Measurements from ENCODE around the gene SLC6A17.

The SLC6A17 gene

DNA sequence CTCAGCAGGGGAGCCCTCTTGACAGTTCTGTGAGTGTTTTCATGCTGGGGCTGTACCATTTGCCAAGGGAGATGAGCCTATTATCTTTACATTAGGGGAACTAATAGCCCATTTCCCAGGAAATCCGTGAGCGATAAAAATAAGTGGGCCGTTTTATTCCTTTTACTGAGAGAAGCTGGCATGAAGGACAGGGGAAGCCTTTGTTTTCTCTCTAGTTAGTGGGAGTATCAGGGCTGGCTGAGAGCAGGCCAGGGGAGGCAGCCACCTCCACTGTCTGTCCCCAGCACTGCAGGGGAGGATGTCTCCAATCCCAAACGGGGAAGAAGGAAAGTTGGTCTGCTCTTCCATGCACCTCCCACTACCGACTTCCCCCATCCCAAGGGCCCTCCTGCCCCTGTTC, 35.5 kb upstream of the SLC6A17 start:
- no peak overlapping the region for H3K4me3 ChIP-seq (ENCODE audit: low read length in 2 of 2)
- no peak overlapping the region for H3K9ac ChIP-seq (ENCODE audit: low read depth in 1 of 2, low read length in 2 of 2)
- peaks cover 14% of the 10 kb centered on the region in 2 donors for H3K27me3 ChIP-seq (ENCODE audit: control insufficient read depth in 2 of 2, insufficient read depth in 2 of 2, low read length in 2 of 2)
- H3K27ac ChIP-seq (ENCODE audit: low read depth in 2 of 2, low read length in 2 of 2) = no peak overlapping the region
- no peaks in the 10 kb centered on the region for H3K9me3 ChIP-seq (ENCODE audit: control insufficient read depth in 2 of 2, low read length in 2 of 2)
- H3K36me3 ChIP-seq (ENCODE audit: control insufficient read depth in 2 of 2, insufficient read depth in 2 of 2, low read length in 2 of 2) = no peaks in the 10 kb centered on the region
- no peaks in the 10 kb centered on the region for H3K4me1 ChIP-seq (ENCODE audit: control insufficient read depth in 2 of 2, insufficient read depth in 2 of 2, low read length in 2 of 2)

DNA sequence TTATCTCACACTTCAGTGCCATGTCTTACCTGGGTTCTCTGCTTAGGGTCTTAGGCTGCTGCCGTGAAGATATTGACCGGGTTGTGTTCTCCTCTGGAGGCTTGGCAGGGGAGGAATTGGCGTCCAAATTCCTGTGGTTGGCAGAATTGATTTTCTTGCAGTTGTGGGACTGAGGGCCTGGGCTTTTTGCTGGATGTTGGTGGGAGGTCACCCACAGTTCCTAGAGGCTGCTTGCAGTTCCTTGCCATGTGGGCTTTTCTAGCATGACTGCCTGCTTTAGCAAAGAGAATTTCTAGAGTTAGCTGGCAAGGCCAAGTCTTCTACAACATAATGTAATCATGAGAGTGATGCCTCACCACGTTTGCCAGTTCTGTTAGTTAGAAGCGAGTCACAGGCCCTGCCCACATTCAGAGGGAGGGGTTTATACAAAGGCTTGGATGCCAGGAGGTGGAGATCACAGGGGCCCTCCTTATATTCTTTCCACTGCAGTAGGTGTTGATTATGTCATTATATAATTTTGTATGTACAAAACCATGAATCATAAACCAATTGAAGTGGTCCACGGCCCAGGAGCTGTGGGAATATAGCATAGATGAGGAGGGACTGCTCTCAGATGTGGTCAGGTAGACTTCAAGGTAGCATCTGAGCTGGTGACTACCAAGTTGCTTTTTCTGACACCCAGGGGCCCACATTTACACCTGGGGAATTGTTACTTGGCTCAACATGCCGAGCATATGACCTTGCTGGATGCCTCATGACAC, 31.5 kb upstream of the SLC6A17 start:
- Histone ChIP-seq H3K9me3 (ENCODE audit: control insufficient read depth in 2 of 2, low read length in 2 of 2) (no peaks in the 10 kb centered on the region), H3K27me3 (ENCODE audit: control insufficient read depth in 2 of 2, insufficient read depth in 2 of 2, low read length in 2 of 2) (peaks cover 3 to 10% of the 10 kb centered on the region in 2 donors), H3K9ac (ENCODE audit: low read depth in 1 of 2, low read length in 2 of 2) (no peak overlapping the region), H3K36me3 (ENCODE audit: control insufficient read depth in 2 of 2, insufficient read depth in 2 of 2, low read length in 2 of 2) (no peaks in the 10 kb centered on the region), H3K27ac (ENCODE audit: low read depth in 2 of 2, low read length in 2 of 2) (no peak overlapping the region), H3K4me3 (ENCODE audit: low read length in 2 of 2) (no peak overlapping the region), H3K4me1 (ENCODE audit: control insufficient read depth in 2 of 2, insufficient read depth in 2 of 2, low read length in 2 of 2) (no peaks in the 10 kb centered on the region)

DNA sequence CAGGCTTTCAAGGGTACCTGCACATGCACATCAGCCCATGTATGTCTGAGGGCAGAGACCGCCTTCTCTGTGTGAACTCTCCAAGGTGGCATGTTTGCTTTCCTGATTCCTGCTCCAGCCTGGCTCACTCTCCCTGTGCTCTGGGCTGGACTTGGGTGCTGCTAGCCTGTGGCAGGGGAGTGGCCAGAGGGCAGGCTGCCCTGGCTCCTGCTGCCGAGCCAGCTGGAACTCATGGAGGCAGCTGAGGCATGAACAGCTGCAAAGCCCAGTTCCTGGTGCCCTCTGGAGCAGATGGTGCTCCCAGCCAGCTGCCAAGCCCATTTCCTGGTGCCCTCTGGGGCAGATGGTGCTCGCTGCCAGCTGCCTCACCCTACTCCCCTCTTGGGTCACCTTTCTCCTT, 30.5 kb upstream of the SLC6A17 start:
- Histone ChIP-seq H3K27me3 (ENCODE audit: control insufficient read depth in 2 of 2, insufficient read depth in 2 of 2, low read length in 2 of 2) (peaks cover 3 to 6% of the 10 kb centered on the region in 2 donors), H3K4me1 (ENCODE audit: control insufficient read depth in 2 of 2, insufficient read depth in 2 of 2, low read length in 2 of 2) (no peaks in the 10 kb centered on the region), H3K4me3 (ENCODE audit: low read length in 2 of 2) (no peak overlapping the region), H3K9ac (ENCODE audit: low read depth in 1 of 2, low read length in 2 of 2) (no peak overlapping the region), H3K9me3 (ENCODE audit: control insufficient read depth in 2 of 2, low read length in 2 of 2) (no peaks in the 10 kb centered on the region), H3K27ac (ENCODE audit: low read depth in 2 of 2, low read length in 2 of 2) (no peak overlapping the region), H3K36me3 (ENCODE audit: control insufficient read depth in 2 of 2, insufficient read depth in 2 of 2, low read length in 2 of 2) (no peaks in the 10 kb centered on the region)

DNA sequence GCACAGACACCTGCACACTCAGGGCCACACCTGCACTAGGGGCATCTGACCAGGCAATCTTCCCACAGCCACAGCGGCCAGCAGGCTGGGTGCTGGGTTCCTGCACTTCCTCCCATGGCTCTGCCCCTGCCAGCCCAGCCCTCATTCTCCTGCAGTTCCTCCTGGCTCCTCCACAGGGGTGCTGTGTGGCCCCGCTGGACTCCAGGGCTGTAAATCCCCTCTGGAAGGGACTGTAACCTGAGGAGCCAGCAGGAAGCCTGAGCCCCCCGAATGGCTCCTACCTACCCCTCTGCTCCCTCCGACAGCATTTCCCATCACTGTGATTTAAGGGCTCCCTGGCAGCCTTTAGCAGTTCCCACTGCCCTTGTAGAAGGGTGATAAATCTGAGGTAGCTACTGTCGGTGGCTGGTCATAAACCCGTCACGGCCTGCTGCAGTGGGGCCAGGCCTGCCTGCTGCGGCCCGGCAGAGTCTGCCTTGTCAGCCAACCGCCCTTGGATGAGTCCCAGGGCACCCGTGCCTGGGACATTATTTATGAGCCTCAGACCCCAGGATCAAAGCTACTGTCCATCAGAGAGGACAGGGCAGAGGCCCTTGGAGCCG, 29.2 kb upstream of the SLC6A17 start:
- Histone ChIP-seq H3K9me3 (ENCODE audit: control insufficient read depth in 2 of 2, low read length in 2 of 2) (no peaks in the 10 kb centered on the region), H3K9ac (ENCODE audit: low read depth in 1 of 2, low read length in 2 of 2) (no peak overlapping the region), H3K27ac (ENCODE audit: low read depth in 2 of 2, low read length in 2 of 2) (no peak overlapping the region), H3K4me3 (ENCODE audit: low read length in 2 of 2) (no peak overlapping the region), H3K36me3 (ENCODE audit: control insufficient read depth in 2 of 2, insufficient read depth in 2 of 2, low read length in 2 of 2) (no peaks in the 10 kb centered on the region), H3K4me1 (ENCODE audit: control insufficient read depth in 2 of 2, insufficient read depth in 2 of 2, low read length in 2 of 2) (no peaks in the 10 kb centered on the region), H3K27me3 (ENCODE audit: control insufficient read depth in 2 of 2, insufficient read depth in 2 of 2, low read length in 2 of 2) (no peaks in the 10 kb centered on the region)

DNA sequence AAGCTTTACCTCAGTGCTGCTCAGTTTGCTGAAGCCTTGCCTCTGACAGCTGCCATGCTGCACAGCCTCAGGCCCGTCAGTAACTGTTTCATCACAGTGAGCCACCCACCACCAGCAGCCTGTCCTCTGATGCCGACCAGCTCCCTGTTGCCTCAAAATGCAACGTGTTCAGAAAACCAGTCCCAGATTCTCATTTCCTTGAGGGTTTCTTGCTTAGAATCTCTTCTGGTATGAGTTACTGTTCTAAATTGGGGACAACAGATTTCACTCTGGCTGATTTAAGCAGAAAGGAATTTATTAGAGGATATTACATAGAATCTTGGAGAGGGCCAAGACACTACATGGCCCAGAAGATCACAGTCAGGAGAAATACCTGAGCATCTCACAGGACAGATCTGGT, 27.1 kb upstream of the SLC6A17 start:
- Histone ChIP-seq H3K4me1 (ENCODE audit: control insufficient read depth in 2 of 2, insufficient read depth in 2 of 2, low read length in 2 of 2) (no peaks in the 10 kb centered on the region), H3K36me3 (ENCODE audit: control insufficient read depth in 2 of 2, insufficient read depth in 2 of 2, low read length in 2 of 2) (no peaks in the 10 kb centered on the region), H3K4me3 (ENCODE audit: low read length in 2 of 2) (no peak overlapping the region), H3K27ac (ENCODE audit: low read depth in 2 of 2, low read length in 2 of 2) (no peak overlapping the region), H3K9ac (ENCODE audit: low read depth in 1 of 2, low read length in 2 of 2) (no peak overlapping the region), H3K27me3 (ENCODE audit: control insufficient read depth in 2 of 2, insufficient read depth in 2 of 2, low read length in 2 of 2) (peaks cover 0 to 2% of the 10 kb centered on the region in 2 donors), H3K9me3 (ENCODE audit: control insufficient read depth in 2 of 2, low read length in 2 of 2) (no peaks in the 10 kb centered on the region)

DNA sequence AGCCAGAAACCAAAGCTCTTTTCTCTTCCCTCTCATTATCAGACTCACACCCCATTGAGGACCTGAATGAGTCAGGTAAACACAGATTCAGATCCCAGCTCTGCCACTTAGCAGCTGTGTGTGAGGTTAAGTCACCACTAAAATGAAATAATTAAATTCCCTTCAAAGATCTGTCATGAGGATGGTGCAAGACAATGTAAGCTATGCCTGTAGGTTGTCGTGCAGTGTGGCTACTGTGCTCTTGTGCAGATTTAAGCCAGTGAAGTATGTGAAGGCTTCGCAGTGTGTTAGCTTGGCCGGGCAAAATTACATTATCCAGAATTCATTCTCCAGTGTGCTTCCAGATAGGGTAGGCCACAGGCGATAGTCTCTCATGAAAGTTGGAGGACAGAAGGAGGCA, 24.5 kb upstream of the SLC6A17 start:
- Histone ChIP-seq H3K9ac (ENCODE audit: low read depth in 1 of 2, low read length in 2 of 2) (no peak overlapping the region), H3K36me3 (ENCODE audit: control insufficient read depth in 2 of 2, insufficient read depth in 2 of 2, low read length in 2 of 2) (no peaks in the 10 kb centered on the region), H3K9me3 (ENCODE audit: control insufficient read depth in 2 of 2, low read length in 2 of 2) (no peaks in the 10 kb centered on the region), H3K27me3 (ENCODE audit: control insufficient read depth in 2 of 2, insufficient read depth in 2 of 2, low read length in 2 of 2) (peaks cover 11% of the 10 kb centered on the region in 2 donors), H3K4me3 (ENCODE audit: low read length in 2 of 2) (no peak overlapping the region), H3K27ac (ENCODE audit: low read depth in 2 of 2, low read length in 2 of 2) (no peak overlapping the region), H3K4me1 (ENCODE audit: control insufficient read depth in 2 of 2, insufficient read depth in 2 of 2, low read length in 2 of 2) (no peaks in the 10 kb centered on the region)

DNA sequence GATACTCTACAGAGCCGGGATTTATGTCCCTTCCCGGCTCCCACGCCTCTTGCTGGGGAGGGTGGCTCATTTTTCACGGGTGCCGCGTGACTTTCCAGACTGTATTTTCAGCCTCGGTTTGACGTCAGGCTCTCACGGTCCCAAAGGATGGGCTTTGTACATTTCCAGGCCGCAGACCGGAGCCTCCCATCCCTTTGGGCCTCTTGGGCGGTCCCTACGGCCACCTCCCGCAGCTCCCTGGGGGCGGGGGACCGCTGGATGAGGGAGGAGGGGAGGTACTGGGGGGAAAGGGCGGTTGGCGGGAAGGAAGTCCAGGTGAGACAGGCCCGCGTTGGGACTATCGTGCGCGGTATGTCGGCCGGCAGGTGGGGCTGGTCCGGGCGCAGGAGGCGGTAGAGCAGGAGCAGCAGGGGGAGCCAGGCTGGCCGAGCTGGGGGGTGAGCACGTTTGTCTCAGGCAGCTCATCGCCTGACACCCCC, 20.1 kb upstream of the SLC6A17 start:
- Histone ChIP-seq H3K27me3 (ENCODE audit: control insufficient read depth in 2 of 2, insufficient read depth in 2 of 2, low read length in 2 of 2) (peaks cover 17% of the 10 kb centered on the region in 2 donors), H3K9me3 (ENCODE audit: control insufficient read depth in 2 of 2, low read length in 2 of 2) (no peaks in the 10 kb centered on the region), H3K4me1 (ENCODE audit: control insufficient read depth in 2 of 2, insufficient read depth in 2 of 2, low read length in 2 of 2) (no peaks in the 10 kb centered on the region), H3K27ac (ENCODE audit: low read depth in 2 of 2, low read length in 2 of 2) (no peak overlapping the region), H3K36me3 (ENCODE audit: control insufficient read depth in 2 of 2, insufficient read depth in 2 of 2, low read length in 2 of 2) (no peaks in the 10 kb centered on the region), H3K4me3 (ENCODE audit: low read length in 2 of 2) (no peak overlapping the region), H3K9ac (ENCODE audit: low read depth in 1 of 2, low read length in 2 of 2) (no peak overlapping the region)

DNA sequence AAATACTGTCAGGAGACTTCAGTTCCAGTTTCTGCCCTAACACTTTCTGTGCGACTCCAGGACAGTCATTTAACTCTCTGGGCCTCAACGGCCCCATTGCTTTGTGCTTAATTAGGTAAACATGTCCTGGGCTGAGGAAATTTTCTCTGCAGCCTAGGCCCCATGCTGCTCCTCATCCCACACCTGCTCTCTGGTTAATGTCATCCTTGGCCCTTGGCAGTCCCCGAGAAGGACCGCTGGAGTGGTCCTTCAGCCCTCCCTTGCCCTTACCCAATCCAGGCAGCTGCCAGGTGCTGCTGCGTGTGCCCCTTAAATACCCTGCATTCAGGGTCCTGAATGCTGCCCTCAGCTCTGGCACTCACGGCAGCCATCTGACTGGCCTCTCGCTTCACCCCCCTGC, 19.3 kb upstream of the SLC6A17 start:
- Histone ChIP-seq H3K27ac (ENCODE audit: low read depth in 2 of 2, low read length in 2 of 2) (no peak overlapping the region), H3K9me3 (ENCODE audit: control insufficient read depth in 2 of 2, low read length in 2 of 2) (no peaks in the 10 kb centered on the region), H3K4me3 (ENCODE audit: low read length in 2 of 2) (no peak overlapping the region), H3K36me3 (ENCODE audit: control insufficient read depth in 2 of 2, insufficient read depth in 2 of 2, low read length in 2 of 2) (no peaks in the 10 kb centered on the region), H3K27me3 (ENCODE audit: control insufficient read depth in 2 of 2, insufficient read depth in 2 of 2, low read length in 2 of 2) (peaks cover 20 to 21% of the 10 kb centered on the region in 2 donors), H3K4me1 (ENCODE audit: control insufficient read depth in 2 of 2, insufficient read depth in 2 of 2, low read length in 2 of 2) (no peaks in the 10 kb centered on the region), H3K9ac (ENCODE audit: low read depth in 1 of 2, low read length in 2 of 2) (no peak overlapping the region)

DNA sequence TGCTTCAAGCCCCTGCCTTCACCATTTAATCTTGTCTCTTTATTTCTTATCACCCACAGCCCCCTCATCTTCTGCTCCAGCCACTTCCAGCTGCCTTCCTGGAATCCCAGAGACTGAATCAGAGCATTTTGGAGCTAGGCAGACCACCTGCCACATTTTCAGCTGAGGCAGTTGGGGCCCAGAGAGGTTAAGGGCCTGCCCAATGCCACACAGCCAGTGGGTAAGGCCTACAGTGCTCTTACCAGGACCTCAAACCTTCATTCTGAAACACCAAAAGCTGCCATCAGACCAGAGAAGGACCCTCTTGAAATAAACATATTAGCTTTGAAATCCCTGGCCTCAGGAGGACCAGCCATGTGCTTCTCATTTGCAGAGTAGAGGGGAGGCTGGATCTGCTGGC, 17.6 kb upstream of the SLC6A17 start:
- Histone ChIP-seq H3K27ac (ENCODE audit: low read depth in 2 of 2, low read length in 2 of 2) (no peak overlapping the region), H3K4me3 (ENCODE audit: low read length in 2 of 2) (no peak overlapping the region), H3K9ac (ENCODE audit: low read depth in 1 of 2, low read length in 2 of 2) (no peak overlapping the region), H3K27me3 (ENCODE audit: control insufficient read depth in 2 of 2, insufficient read depth in 2 of 2, low read length in 2 of 2) (peaks cover 24 to 27% of the 10 kb centered on the region in 2 donors), H3K36me3 (ENCODE audit: control insufficient read depth in 2 of 2, insufficient read depth in 2 of 2, low read length in 2 of 2) (no peaks in the 10 kb centered on the region), H3K9me3 (ENCODE audit: control insufficient read depth in 2 of 2, low read length in 2 of 2) (no peaks in the 10 kb centered on the region), H3K4me1 (ENCODE audit: control insufficient read depth in 2 of 2, insufficient read depth in 2 of 2, low read length in 2 of 2) (no peaks in the 10 kb centered on the region)

DNA sequence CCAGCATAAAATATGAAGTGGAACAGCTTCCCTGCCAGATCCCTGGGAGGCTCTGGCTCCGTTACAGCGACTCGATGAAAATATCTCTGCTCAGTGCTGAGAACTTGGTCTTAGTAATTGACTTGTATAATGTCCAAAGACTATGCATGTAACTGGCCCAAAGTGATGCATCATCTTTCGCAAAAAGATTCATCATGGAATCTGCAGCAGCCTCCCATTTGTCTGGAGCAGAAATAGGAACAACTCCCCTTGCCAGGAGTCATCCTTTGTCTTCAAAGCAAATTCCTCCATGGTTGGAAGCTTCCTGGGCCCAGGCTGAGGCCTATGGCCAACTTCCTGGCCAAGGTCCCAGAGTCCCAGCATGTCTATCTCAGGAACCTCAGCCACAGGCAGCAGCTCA, 16.9 kb upstream of the SLC6A17 start:
- Histone ChIP-seq H3K4me3 (ENCODE audit: low read length in 2 of 2) (no peak overlapping the region), H3K9ac (ENCODE audit: low read depth in 1 of 2, low read length in 2 of 2) (no peak overlapping the region), H3K4me1 (ENCODE audit: control insufficient read depth in 2 of 2, insufficient read depth in 2 of 2, low read length in 2 of 2) (no peaks in the 10 kb centered on the region), H3K9me3 (ENCODE audit: control insufficient read depth in 2 of 2, low read length in 2 of 2) (no peaks in the 10 kb centered on the region), H3K36me3 (ENCODE audit: control insufficient read depth in 2 of 2, insufficient read depth in 2 of 2, low read length in 2 of 2) (no peaks in the 10 kb centered on the region), H3K27ac (ENCODE audit: low read depth in 2 of 2, low read length in 2 of 2) (no peak overlapping the region), H3K27me3 (ENCODE audit: control insufficient read depth in 2 of 2, insufficient read depth in 2 of 2, low read length in 2 of 2) (peaks cover 28% of the 10 kb centered on the region in 2 donors)

All from mucosa of rectum (tissue), 2 donors.